Transverse colon (tissue), 3 donors: ENCODE measurements around the gene CCDC154.

Experiments used
- POLR2A ChIP-seq: fragments of 450-650 bp; IDR thresholded peaks from one replicate; pipeline ENCODE4 v1.6.1; 2016; ENCODE audit warnings: antibody characterized with exemption, mild to moderate bottlenecking, moderate library complexity
- POLR2AphosphoS5 ChIP-seq, 3 donors: sonication (generic); formaldehyde crosslinking; IDR thresholded peaks; one replicate each; pipeline ENCODE4 v1.6.1; 2016; ENCODE audit warnings: antibody characterized with exemption in 3 of 3

- TF ChIP-seq POLR2A (no peak), POLR2AphosphoS5 (IDR thresholded peaks at IDR 0.05) (no peak)
These were observed 4.9 kb upstream of the CCDC154 start for GRCh38 chr16:1449201-1449788.
